AG04450 (cell line): Measurements from ENCODE around the gene INTS7. TPM values are rescaled to one million over a fixed set of nuclear protein-coding genes. Genes with fewer than 3 reads are reported as not detected.

Source experiments
- CTCF ChIA-PET: fragments of 300-600, 350-600 bp; formaldehyde crosslinking; extraction: SDS; loops from one replicate; lab custom pipeline; 2022; ENCODE audit warnings: antibody characterized with exemption, inconsistent platforms; lab: Charles Lee
- POLR2A ChIA-PET: fragments of 350-600 bp; formaldehyde crosslinking; extraction: SDS; loops from one replicate; lab custom pipeline; 2021; ENCODE audit warnings: antibody characterized with exemption, inconsistent platforms; lab: Yijun Ruan, JAX
- DNase-seq: peaks from one replicate; pipeline ENCODE4 v3.0.0-alpha.2; 2011; ENCODE audit warnings: low read depth, low spot score
- H3K27ac ChIP-seq: one replicate; pipeline ENCODE4 v1.5.1; 2012; ENCODE audit warnings: low read depth, low read length, control low read depth
- H3K27me3 ChIP-seq: one replicate; pipeline ENCODE4 v1.6.0; 2012; ENCODE audit warnings: low read length; ENCODE audit not compliant: control insufficient read depth, insufficient read depth
- H3K4me3 ChIP-seq: 2 replicates; pipeline ENCODE4 v1.5.1; 2011; ENCODE audit warnings: mild to moderate bottlenecking, low read depth, low read length, control low read depth
- H3K9me3 ChIP-seq: 2 replicates; pipeline ENCODE4 v1.5.1; 2012; ENCODE audit warnings: low read length; ENCODE audit not compliant: control insufficient read depth, insufficient read depth
- polyA plus RNA-seq: library from polyadenylated mRNA; depleted of rRNA; stranded (reverse); fragments of >200 nt; gene quantifications from 2 replicates; pipeline ENCODE4 v1.2.3, GENCODE V29; 2011
- TF ChIP-seq, protein P1 (sequence below): IDR thresholded peaks from 2 replicates; pipeline ENCODE4 v1.5.1; 2011; ENCODE audit warnings: low read depth, low read length, control low read depth, inconsistent platforms

INTS7 gene
- polyA plus RNA-seq, 1 experiment = 20.1 TPM

DNA sequence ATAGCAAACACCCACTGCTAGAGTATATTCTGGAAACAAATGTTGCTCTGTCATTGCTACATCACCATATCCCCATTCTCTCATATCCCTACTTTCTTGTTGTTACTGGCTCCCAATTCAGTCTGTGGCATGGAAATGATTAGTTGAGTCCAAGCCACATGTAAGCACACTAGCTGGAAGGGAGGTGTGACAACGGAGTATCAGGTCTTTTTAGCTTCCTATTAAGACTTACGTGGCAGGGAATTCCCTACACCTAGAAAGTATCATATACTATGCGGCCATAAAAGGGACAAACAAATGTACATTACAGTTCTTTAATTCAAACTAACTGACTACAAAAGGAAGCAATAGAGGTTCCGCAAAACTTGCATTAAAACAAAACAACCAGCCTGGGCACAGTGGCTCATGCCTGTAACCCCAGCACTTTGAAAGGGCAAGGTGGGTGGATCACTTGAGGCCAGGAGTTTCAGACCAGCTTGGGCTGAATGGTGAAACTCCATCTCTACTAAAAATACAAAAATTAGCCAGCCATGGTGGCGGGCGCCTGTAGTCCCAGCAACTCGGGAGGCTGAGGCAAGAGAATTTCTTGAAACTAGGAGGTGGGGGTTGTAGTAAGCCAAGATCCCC lies 48.6 kb downstream of the INTS7 start:
- H3K27ac ChIP-seq = no peak overlapping the region
- H3K4me3 ChIP-seq = no peak overlapping the region
- TF ChIP-seq, protein P1, sequence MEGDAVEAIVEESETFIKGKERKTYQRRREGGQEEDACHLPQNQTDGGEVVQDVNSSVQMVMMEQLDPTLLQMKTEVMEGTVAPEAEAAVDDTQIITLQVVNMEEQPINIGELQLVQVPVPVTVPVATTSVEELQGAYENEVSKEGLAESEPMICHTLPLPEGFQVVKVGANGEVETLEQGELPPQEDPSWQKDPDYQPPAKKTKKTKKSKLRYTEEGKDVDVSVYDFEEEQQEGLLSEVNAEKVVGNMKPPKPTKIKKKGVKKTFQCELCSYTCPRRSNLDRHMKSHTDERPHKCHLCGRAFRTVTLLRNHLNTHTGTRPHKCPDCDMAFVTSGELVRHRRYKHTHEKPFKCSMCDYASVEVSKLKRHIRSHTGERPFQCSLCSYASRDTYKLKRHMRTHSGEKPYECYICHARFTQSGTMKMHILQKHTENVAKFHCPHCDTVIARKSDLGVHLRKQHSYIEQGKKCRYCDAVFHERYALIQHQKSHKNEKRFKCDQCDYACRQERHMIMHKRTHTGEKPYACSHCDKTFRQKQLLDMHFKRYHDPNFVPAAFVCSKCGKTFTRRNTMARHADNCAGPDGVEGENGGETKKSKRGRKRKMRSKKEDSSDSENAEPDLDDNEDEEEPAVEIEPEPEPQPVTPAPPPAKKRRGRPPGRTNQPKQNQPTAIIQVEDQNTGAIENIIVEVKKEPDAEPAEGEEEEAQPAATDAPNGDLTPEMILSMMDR = no peak
- no peaks in the 10 kb centered on the region for H3K9me3 ChIP-seq
- CTCF ChIA-PET = interaction anchor here (2.5 kb wide), 1 partner anchor 48 kb away, joined by 13 read pairs; the partner anchor contains the start of genes DTL and INTS7
- H3K27me3 ChIP-seq = no peaks in the 10 kb centered on the region
- no peak for DNase-seq
- POLR2A ChIA-PET = no interaction called here

DNA sequence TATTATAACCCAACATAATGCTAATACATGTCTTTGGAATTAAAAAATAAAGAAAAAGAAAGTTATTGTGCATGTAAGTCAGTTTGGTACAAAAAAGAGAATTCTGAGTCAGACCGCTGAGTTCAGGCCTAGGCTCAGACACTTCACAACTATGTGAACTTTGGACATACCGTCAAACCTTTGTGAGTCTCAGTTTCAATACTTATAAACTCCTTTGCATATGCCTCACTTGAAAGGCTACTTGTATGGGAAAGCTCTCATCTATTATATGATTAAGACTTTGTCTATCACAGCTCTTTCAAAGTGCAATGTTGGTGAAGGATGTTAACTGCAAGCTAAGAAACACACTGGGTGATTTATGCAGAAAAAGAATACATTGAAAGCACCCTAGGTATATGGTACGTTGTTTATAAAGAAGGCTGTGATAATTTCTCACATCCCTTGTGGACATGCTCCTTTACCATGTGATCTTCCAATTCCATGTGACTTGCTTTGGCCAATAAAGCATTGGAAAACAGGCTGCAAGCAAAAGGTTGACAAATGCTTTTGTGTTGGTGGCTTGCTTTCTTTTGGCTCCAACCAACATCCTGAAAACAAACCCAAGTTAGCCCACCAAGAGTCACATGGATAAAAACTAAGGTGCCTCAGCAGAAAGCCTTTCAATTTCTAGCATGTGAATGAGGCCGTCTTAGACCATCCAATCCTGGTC lies 49.6 kb downstream of the INTS7 start:
- Histone ChIP-seq H3K9me3 (no peaks in the 10 kb centered on the region), H3K27me3 (no peaks in the 10 kb centered on the region), H3K4me3 (no peak overlapping the region), H3K27ac (no peak overlapping the region)
- POLR2A ChIA-PET = interaction anchor here (0.7 kb wide), 1 partner anchor 24 kb away, joined by 5 read pairs; no protein-coding TSS in a partner anchor
- CTCF ChIA-PET = interaction anchor here (0.7 to 1.0 kb wide), 2 partner anchors 50 to 703 kb away, joined by 3 to 8 read pairs; partner anchors contain the start of genes DTL and INTS7
- TF ChIP-seq, protein P1 = no peak
- no peak for DNase-seq

- POLR2A ChIA-PET = no interaction called here
- TF ChIP-seq, protein P1 = no peak
- H3K4me3 ChIP-seq = no peak overlapping the region
- DNase-seq = no peak
- CTCF ChIA-PET = interaction anchor here (1.4 kb wide), 1 partner anchor 57 kb away, joined by 6 read pairs; the partner anchor contains the start of genes DTL and INTS7
- no peak overlapping the region for H3K27ac ChIP-seq
- H3K27me3 ChIP-seq = no peaks in the 10 kb centered on the region
- no peaks in the 10 kb centered on the region for H3K9me3 ChIP-seq
Observed at GRCh38 chr1:211978596-211978995, 56.8 kb downstream of the INTS7 start.

DNA sequence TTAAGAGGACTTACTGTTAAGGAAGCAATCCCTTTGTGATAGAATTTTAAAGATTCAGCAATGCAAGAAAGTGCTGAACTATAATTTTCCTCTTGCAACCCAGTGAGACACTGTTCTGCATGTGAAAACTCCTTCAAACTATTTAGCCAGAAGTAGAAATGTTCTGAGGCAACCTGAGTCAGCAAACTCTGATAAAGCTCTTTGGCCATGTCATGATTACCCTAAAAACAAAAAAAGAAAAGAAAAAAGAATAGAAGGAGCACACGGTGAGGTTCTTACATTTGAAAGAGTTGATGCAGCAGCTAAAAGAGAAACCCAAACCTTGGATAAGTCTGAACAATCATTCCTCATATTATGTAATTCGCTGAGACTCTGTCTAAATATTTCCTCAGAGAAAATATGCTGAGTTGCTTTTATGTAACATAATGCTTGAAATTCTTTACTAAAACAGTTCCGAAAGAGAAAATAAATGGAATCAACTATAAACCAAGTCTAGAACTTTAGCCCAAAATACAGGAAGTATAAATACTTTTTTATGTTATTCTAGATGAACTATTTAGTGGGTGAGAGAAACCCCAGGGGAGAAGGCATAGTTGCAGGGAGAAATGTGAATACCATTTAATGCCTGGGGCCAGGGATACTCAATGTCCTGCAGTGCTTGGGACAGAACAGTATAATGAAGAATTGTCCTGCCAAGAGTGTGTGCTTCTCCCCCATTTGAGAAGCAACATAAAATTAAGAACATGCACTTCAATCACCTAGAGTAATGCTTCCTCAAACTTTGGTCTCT lies 60.0 kb downstream of the INTS7 start:
- no peaks in the 10 kb centered on the region for H3K9me3 ChIP-seq
- POLR2A ChIA-PET = no interaction called here
- H3K27ac ChIP-seq = no peak overlapping the region
- no peak overlapping the region for H3K4me3 ChIP-seq
- TF ChIP-seq, protein P1 = no peak
- H3K27me3 ChIP-seq = no peaks in the 10 kb centered on the region
- DNase-seq = no peak
- CTCF ChIA-PET = interaction anchor here (1.1 to 1.5 kb wide), 3 partner anchors 59 to 295 kb away, joined by 3 to 7 read pairs (median 4); partner anchors contain the start of gene INTS7
